Measurements from ENCODE around the gene HPCAL1. TPM values are rescaled to one million over a fixed set of nuclear protein-coding genes. Genes with fewer than 3 reads are reported as not detected.

The HPCAL1 gene
- total RNA-seq, 1 donor from 2014 or later: 15.9 TPM

DNA sequence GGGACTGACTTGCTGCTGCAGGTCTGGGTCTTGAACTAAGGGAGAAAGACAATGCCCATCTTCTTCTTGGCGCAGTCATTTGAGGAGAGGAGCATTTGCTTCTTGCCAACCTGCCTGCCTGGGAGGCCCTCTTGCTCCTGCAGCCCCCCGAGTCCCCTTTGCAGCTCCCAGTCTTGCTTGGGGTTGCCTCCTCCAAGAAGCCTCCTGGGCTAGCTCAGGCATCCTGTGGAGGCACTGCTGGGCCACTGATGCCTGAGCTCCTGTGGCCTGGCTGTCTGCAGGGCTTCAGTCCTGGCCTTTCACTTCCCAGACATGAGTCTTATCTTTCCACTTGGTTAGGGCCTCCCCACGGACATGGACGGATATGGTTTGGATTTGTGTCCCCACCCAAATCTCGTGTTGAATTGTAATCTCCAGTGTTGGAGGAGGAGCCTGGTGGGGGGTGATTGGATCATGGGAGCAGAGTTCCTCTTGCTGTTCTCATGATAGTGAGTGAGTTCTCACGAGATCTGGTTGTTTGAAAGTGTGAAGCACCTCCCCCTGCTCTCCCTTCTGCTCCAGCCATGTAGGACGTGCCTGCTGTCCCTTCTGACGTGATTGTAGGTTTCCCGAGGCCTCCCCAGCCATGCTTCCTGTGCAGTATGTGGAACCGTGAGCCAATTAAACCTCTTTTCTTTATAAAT, 17.3 kb downstream of the HPCAL1 start:
- TF ChIP-seq, protein P1, sequence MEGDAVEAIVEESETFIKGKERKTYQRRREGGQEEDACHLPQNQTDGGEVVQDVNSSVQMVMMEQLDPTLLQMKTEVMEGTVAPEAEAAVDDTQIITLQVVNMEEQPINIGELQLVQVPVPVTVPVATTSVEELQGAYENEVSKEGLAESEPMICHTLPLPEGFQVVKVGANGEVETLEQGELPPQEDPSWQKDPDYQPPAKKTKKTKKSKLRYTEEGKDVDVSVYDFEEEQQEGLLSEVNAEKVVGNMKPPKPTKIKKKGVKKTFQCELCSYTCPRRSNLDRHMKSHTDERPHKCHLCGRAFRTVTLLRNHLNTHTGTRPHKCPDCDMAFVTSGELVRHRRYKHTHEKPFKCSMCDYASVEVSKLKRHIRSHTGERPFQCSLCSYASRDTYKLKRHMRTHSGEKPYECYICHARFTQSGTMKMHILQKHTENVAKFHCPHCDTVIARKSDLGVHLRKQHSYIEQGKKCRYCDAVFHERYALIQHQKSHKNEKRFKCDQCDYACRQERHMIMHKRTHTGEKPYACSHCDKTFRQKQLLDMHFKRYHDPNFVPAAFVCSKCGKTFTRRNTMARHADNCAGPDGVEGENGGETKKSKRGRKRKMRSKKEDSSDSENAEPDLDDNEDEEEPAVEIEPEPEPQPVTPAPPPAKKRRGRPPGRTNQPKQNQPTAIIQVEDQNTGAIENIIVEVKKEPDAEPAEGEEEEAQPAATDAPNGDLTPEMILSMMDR (IDR thresholded peaks at IDR 0.05): no peak
- Mint-ChIP-seq H3K4me1 (peaks cover 42% of the 10 kb centered on the region), H3K27ac (no peak overlapping the region), H3K36me3 (ENCODE audit: low read depth) (peaks cover 9% of the 10 kb centered on the region), H3K9me3 (no peaks in the 10 kb centered on the region), H3K27me3 (no peaks in the 10 kb centered on the region), H3K4me3 (no peak overlapping the region)
- DNase-seq: no peak
- ATAC-seq (ENCODE audit: low read depth): no peak
- intact Hi-C loops (cut with micrococcal nuclease): no loop called here
- POLR2A ChIA-PET: interaction anchor here (0.9 to 1.3 kb wide), 2 partner anchors 9 to 17 kb away, joined by 4 read pairs; no protein-coding TSS in a partner anchor
- CTCF ChIA-PET: no interaction called here

DNA sequence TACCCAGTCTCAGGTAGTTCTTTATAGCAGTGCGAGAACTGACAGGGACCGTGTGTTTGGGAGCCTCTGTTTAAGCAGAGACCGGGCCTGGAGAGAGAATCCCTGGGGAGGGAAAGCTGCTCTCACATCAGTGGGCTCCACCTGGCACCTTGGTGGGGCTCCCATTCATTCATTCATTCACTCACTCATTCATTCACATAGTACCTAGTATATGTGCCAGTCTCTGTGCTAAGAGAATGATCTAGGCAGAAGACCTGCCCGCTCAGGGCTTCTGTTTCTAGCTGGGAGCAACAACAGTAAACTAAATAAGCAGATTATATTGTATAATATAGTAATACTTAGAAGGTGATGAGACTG, 17.8 kb downstream of the HPCAL1 start:
- Mint-ChIP-seq H3K27ac (no peak overlapping the region), H3K36me3 (ENCODE audit: low read depth) (peaks cover 9% of the 10 kb centered on the region), H3K4me1 (peaks cover 47% of the 10 kb centered on the region), H3K4me3 (no peak overlapping the region), H3K9me3 (no peaks in the 10 kb centered on the region), H3K27me3 (no peaks in the 10 kb centered on the region)
- no peak for DNase-seq
- ATAC-seq (ENCODE audit: low read depth): no peak
- intact Hi-C loops (cut with micrococcal nuclease): no loop called here
- CTCF ChIA-PET: no interaction called here
- POLR2A ChIA-PET: interaction anchor here (0.9 kb wide), 1 partner anchor 17 kb away, joined by 4 read pairs; no protein-coding TSS in a partner anchor
- TF ChIP-seq, protein P1 (IDR thresholded peaks at IDR 0.05): no peak

DNA sequence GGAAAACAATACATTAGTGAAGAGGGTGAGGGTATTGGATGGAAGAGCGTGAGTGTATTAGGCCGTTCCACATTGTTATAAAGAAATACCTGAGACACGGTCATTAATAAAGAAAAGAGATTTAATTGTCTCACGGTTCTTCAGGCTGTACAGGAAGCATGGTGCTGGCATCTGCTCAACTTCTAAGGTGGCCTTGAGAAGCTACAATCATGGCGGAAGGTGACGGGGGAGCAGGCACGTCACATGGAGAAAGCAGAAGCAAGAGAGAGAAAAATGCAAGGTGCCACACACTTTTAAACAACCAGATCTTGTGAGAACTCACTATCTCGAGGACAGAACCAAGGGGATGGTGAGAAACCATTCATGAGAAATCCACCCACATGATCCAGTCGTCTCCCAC, 18.2 kb downstream of the HPCAL1 start:
- no peak for ATAC-seq (ENCODE audit: low read depth)
- TF ChIP-seq, protein P1 (IDR thresholded peaks at IDR 0.05): no peak
- ChIA-PET CTCF (no interaction called here), POLR2A (interaction anchor here (0.9 kb wide), 1 partner anchor 18 kb away, joined by 4 read pairs; no protein-coding TSS in a partner anchor)
- Mint-ChIP-seq H3K4me3 (no peak overlapping the region), H3K9me3 (no peaks in the 10 kb centered on the region), H3K27me3 (no peaks in the 10 kb centered on the region), H3K27ac (no peak overlapping the region), H3K36me3 (ENCODE audit: low read depth) (peaks cover 9% of the 10 kb centered on the region), H3K4me1 (peaks cover 50% of the 10 kb centered on the region)
- no peak for DNase-seq
- intact Hi-C loops (cut with micrococcal nuclease): no loop called here

DNA sequence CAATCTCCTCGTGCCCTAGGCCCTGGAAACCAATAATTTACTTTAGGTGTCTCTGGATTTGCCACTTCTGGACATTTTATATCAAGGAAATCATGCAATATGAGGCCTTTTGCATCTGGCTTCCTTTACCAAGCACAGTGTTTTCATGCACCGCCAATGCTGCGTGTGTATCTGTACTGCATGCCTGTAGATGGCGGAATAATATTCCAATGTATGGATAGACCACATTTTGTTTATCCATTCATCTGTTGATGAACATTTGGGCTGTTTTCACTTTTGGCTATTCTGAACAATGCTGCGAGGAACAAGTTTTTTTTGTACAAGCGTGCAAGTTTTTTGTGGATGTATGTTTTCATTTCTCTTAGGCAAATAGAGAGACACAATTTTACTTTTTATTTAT, 18.9 kb downstream of the HPCAL1 start:
- ATAC-seq (ENCODE audit: low read depth) (no peak), DNase-seq (no peak)
- Mint-ChIP-seq H3K9me3 (no peaks in the 10 kb centered on the region), H3K4me1 (peaks cover 51% of the 10 kb centered on the region), H3K27ac (no peak overlapping the region), H3K36me3 (ENCODE audit: low read depth) (peaks cover 9% of the 10 kb centered on the region), H3K27me3 (no peaks in the 10 kb centered on the region), H3K4me3 (no peak overlapping the region)
- CTCF ChIA-PET: no interaction called here
- TF ChIP-seq, protein P1 (IDR thresholded peaks at IDR 0.05): no peak
- POLR2A ChIA-PET: interaction anchor here (1.1 kb wide), 1 partner anchor 10 kb away, joined by 3 read pairs; no protein-coding TSS in a partner anchor
- intact Hi-C loops (cut with micrococcal nuclease): no loop called here

DNA sequence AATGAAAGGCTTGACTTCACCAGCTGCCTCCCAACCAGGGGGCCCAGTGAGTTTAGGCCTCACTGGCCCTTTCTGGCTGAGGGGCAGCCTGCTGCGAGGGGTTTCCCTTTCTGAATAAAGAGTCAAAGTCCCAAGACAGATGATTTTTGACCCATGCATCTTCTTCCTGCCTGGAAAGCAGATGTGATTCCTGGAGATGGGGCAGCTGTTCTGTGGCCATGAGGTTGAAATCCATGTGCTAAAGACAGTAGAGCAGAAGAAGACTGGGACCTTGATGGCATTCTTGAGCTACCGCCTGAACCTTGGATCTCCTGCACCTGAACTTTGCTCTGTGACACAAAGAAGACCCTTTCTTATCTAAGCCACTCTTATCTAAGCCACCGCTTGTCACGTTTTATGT, 19.8 kb downstream of the HPCAL1 start:
- ATAC-seq (ENCODE audit: low read depth): no peak
- DNase-seq: no peak
- Mint-ChIP-seq H3K9me3 (no peaks in the 10 kb centered on the region), H3K4me1 (peaks cover 56% of the 10 kb centered on the region), H3K36me3 (ENCODE audit: low read depth) (peaks cover 9% of the 10 kb centered on the region), H3K27me3 (no peaks in the 10 kb centered on the region), H3K4me3 (no peak overlapping the region), H3K27ac (no peak overlapping the region)
- ChIA-PET CTCF (no interaction called here), POLR2A (interaction anchor here (1.1 kb wide), 1 partner anchor 9 kb away, joined by 3 read pairs; no protein-coding TSS in a partner anchor)
- TF ChIP-seq, protein P1 (IDR thresholded peaks at IDR 0.05): no peak
- intact Hi-C loops (cut with micrococcal nuclease): no loop called here

Data from activated B cell treated with CpG ODN at 0.5 μM for 24 hours (primary cell).